Left ventricle myocardium inferior (tissue), 1 donor: Measurements from ENCODE around the gene PLEKHB1. TPM values are rescaled to one million over a fixed set of nuclear protein-coding genes. Genes with fewer than 3 reads are reported as not detected.

ENCODE experiments used
- DNase-seq: peaks from one replicate; pipeline ENCODE4 v3.0.0-alpha.2; 2020
- H3K27ac ChIP-seq: fragments of 200-600 bp; replicated peaks from 2 replicates; pipeline ENCODE4 v1.8.0; 2021
- H3K27me3 ChIP-seq: fragments of 200-600 bp; 2 replicates; pipeline ENCODE4 v1.8.0; 2021; ENCODE audit warnings: low read depth
- H3K36me3 ChIP-seq: fragments of 200-600 bp; 2 replicates; pipeline ENCODE4 v1.8.0; 2021
- H3K4me1 ChIP-seq: fragments of 200-600 bp; 2 replicates; pipeline ENCODE4 v1.8.0; 2021
- H3K4me3 ChIP-seq: fragments of 200-600 bp; 2 replicates; pipeline ENCODE4 v1.8.0; 2021; ENCODE audit warnings: mild to moderate bottlenecking, moderate library complexity
- H3K9me3 ChIP-seq: fragments of 200-600 bp; replicated peaks from 2 replicates; pipeline ENCODE4 v1.8.0; 2021
- intact Hi-C: fragments of 100-400 bp; cut with micrococcal nuclease; formaldehyde crosslinking; loops from one replicate; pipeline ENCODE4 v1.11.0; 2022
- total RNA-seq: library from RNA; stranded (reverse); fragmentation: NEBNext Ultra II Directional; extraction: Animal tissue kit (Norgen Biotek cat#: 25700); gene quantifications from one replicate; pipeline ENCODE4 v1.2.1, GENCODE V29; 2021
- TF ChIP-seq, protein P1 (sequence below): fragments of 200-600 bp; IDR thresholded peaks from 2 replicates; pipeline ENCODE4 v1.8.0; 2021; ENCODE audit warnings: antibody characterized with exemption, mild to moderate bottlenecking, borderline replicate concordance
- donor health status: DM: no; HTN: yes; CAD: no; lungs with severe emphysema.

Gene PLEKHB1
- total RNA-seq, 1 donor from 2014 or later = 22.4 TPM

GRCh38 chr11:73652046-73652730 lies 5.8 kb downstream of the PLEKHB1 start:
- no peak for DNase-seq
- Histone ChIP-seq H3K9me3 (no peaks in the 10 kb centered on the region), H3K27ac (no peak overlapping the region), H3K4me3 (no peak overlapping the region), H3K27me3 (no peaks in the 10 kb centered on the region), H3K36me3 (no peaks in the 10 kb centered on the region), H3K4me1 (peaks cover 5% of the 10 kb centered on the region)
- intact Hi-C loops = no loop called here
- TF ChIP-seq, protein P1, sequence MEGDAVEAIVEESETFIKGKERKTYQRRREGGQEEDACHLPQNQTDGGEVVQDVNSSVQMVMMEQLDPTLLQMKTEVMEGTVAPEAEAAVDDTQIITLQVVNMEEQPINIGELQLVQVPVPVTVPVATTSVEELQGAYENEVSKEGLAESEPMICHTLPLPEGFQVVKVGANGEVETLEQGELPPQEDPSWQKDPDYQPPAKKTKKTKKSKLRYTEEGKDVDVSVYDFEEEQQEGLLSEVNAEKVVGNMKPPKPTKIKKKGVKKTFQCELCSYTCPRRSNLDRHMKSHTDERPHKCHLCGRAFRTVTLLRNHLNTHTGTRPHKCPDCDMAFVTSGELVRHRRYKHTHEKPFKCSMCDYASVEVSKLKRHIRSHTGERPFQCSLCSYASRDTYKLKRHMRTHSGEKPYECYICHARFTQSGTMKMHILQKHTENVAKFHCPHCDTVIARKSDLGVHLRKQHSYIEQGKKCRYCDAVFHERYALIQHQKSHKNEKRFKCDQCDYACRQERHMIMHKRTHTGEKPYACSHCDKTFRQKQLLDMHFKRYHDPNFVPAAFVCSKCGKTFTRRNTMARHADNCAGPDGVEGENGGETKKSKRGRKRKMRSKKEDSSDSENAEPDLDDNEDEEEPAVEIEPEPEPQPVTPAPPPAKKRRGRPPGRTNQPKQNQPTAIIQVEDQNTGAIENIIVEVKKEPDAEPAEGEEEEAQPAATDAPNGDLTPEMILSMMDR = no peak

GRCh38 chr11:73652856-73653559 lies 6.6 kb downstream of the PLEKHB1 start:
- intact Hi-C loops = no loop called here
- no peaks in the 10 kb centered on the region for H3K9me3 ChIP-seq
- no peaks in the 10 kb centered on the region for H3K36me3 ChIP-seq
- no peak for DNase-seq
- H3K27ac ChIP-seq = no peak overlapping the region
- TF ChIP-seq, protein P1 = no peak
- H3K27me3 ChIP-seq = no peaks in the 10 kb centered on the region
- H3K4me3 ChIP-seq = no peak overlapping the region
- no peaks in the 10 kb centered on the region for H3K4me1 ChIP-seq

- intact Hi-C loops = no loop called here
- Histone ChIP-seq H3K27ac (peak overlapping the region; percentile 40), H3K9me3 (no peaks in the 10 kb centered on the region), H3K36me3 (no peaks in the 10 kb centered on the region), H3K4me1 (no peaks in the 10 kb centered on the region), H3K4me3 (no peak overlapping the region), H3K27me3 (no peaks in the 10 kb centered on the region)
- DNase-seq = no peak
- TF ChIP-seq, protein P1 = no peak
These were observed 7.6 kb downstream of the PLEKHB1 start for GRCh38 chr11:73653996-73654395.

GRCh38 chr11:73654482-73655021 lies 8.2 kb downstream of the PLEKHB1 start:
- Histone ChIP-seq H3K27ac (no peak overlapping the region), H3K4me3 (no peak overlapping the region), H3K9me3 (no peaks in the 10 kb centered on the region), H3K36me3 (no peaks in the 10 kb centered on the region), H3K4me1 (no peaks in the 10 kb centered on the region), H3K27me3 (no peaks in the 10 kb centered on the region)
- TF ChIP-seq, protein P1 = no peak
- intact Hi-C loops = loop anchor here (5.0 kb wide), 1 partner anchor 302 kb away; no protein-coding TSS in a partner anchor
- no peak for DNase-seq

DNA sequence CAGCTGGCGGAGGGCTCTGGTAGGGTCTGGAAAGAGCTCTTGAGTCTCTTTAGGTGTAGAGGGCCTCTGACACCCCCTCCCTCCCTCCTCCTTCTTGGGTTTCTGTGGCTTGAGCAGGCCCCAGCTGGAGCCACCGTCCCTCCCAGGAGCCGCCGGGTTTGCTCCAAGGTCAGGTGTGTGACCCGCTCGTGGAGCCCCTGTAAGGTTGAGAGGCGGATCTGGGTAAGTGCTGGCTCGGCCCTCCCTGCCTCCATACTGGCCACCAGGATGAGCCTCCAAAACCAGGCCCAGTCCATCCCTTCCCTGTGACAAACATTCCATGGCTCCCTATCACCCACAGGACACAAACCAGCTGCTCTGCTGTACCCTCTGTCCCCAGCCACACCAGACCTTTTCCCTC lies 9.3 kb downstream of the PLEKHB1 start:
- Histone ChIP-seq H3K27me3 (no peaks in the 10 kb centered on the region), H3K4me3 (no peak overlapping the region), H3K9me3 (no peaks in the 10 kb centered on the region), H3K4me1 (peaks cover 4% of the 10 kb centered on the region), H3K36me3 (no peaks in the 10 kb centered on the region), H3K27ac (no peak overlapping the region)
- TF ChIP-seq, protein P1 = no peak
- DNase-seq = no peak
- intact Hi-C loops = loop anchor here (5.0 kb wide), 1 partner anchor 303 kb away; no protein-coding TSS in a partner anchor
